Neural cell (in vitro differentiated cells): ENCODE measurements around the gene CFI. TPM values are rescaled to one million over a fixed set of nuclear protein-coding genes. Genes with fewer than 3 reads are reported as not detected.

Source experiments
- H2AFZ ChIP-seq: fragments of 200-600, 300-800 bp; sonication (generic), shearing (Covaris generic); 2 replicates; pipeline ENCODE4 v1.6.0; 2014; ENCODE audit warnings: low read depth, mild to moderate bottlenecking, antibody characterized with exemption, low read length, moderate library complexity
- H3F3A ChIP-seq: fragments of 200-600 bp; shearing (Covaris generic); 2 replicates; pipeline ENCODE4 v1.6.1; 2016; ENCODE audit warnings: mild to moderate bottlenecking, moderate library complexity, mixed read lengths, antibody characterized with exemption, low read length; ENCODE audit not compliant: insufficient read depth, poor library complexity, severe bottlenecking
- H3K27ac ChIP-seq: fragments of 200-600, 300-800 bp; sonication (generic), shearing (Covaris generic); 2 replicates; pipeline ENCODE4 v1.5.1; 2014; ENCODE audit warnings: mild to moderate bottlenecking, low read length, moderate library complexity
- H3K27me3 ChIP-seq: fragments of 300-800, 200-600 bp; sonication (generic), shearing (Covaris generic); 2 replicates; pipeline ENCODE4 v1.6.0; 2014; ENCODE audit warnings: mild to moderate bottlenecking, low read depth, low read length, moderate library complexity; ENCODE audit not compliant: insufficient read depth
- H3K36me3 ChIP-seq: fragments of 300-800, 200-600 bp; sonication (generic), shearing (Covaris generic); 2 replicates; pipeline ENCODE4 v1.5.1; 2014; ENCODE audit warnings: mild to moderate bottlenecking, antibody characterized with exemption, low read length, moderate library complexity; ENCODE audit not compliant: insufficient read depth
- H3K4me2 ChIP-seq: fragments of 300-800, 200-600 bp; sonication (generic), shearing (Covaris generic); 2 replicates; pipeline ENCODE4 v1.6.0; 2014; ENCODE audit warnings: mild to moderate bottlenecking, low read length
- H3K4me3 ChIP-seq: fragments of 300-800, 200-600 bp; sonication (generic), shearing (Covaris generic); 2 replicates; pipeline ENCODE4 v1.5.1; 2014; ENCODE audit warnings: mild to moderate bottlenecking, low read length, moderate library complexity
- H3K79me2 ChIP-seq: fragments of 200-600 bp; shearing (Covaris generic); replicated peaks from 2 replicates; pipeline ENCODE4 v1.6.0; 2014; ENCODE audit warnings: mild to moderate bottlenecking, low read length, moderate library complexity; ENCODE audit not compliant: insufficient read depth
- H3K9ac ChIP-seq: fragments of 300-800, 200-600 bp; sonication (generic), shearing (Covaris generic); 2 replicates; pipeline ENCODE4 v1.6.1; 2016; ENCODE audit warnings: mild to moderate bottlenecking, low read length, mixed read lengths
- H3K9me2 ChIP-seq: fragments of 200-600 bp; shearing (Covaris generic); 2 replicates; pipeline ENCODE4 v1.6.1; 2016; ENCODE audit warnings: mild to moderate bottlenecking, low read length, mixed read lengths; ENCODE audit not compliant: insufficient read depth
- H3K9me3 ChIP-seq: fragments of 200-600, 300-800 bp; sonication (generic), shearing (Covaris generic); 2 replicates; pipeline ENCODE4 v1.6.1; 2016; ENCODE audit warnings: mild to moderate bottlenecking, mixed run types, low read length, moderate library complexity, mixed read lengths
- H4K20me1 ChIP-seq: fragments of 200-600 bp; shearing (Covaris generic); 2 replicates; pipeline ENCODE4 v1.6.1; 2016; ENCODE audit warnings: mild to moderate bottlenecking, mixed run types; ENCODE audit not compliant: insufficient read depth
- CTCF ChIP-seq: fragments of 450-650 bp; IDR thresholded peaks from 2 replicates; pipeline ENCODE4 v1.5.1; 2014; ENCODE audit warnings: antibody characterized with exemption, mild to moderate bottlenecking, moderate library complexity; ENCODE audit not compliant: poor library complexity, severe bottlenecking
- EP300 ChIP-seq: fragments of 450-650 bp; conservative IDR thresholded peaks from 2 replicates; pipeline ENCODE4 v1.6.1; 2014; ENCODE audit warnings: antibody characterized with exemption, mild to moderate bottlenecking, moderate library complexity; ENCODE audit not compliant: poor library complexity, severe bottlenecking
- EZH2 ChIP-seq: fragments of 200-600, 300-800 bp; shearing (Covaris generic), sonication (generic); IDR thresholded peaks from 2 replicates; pipeline ENCODE4 v1.6.1; 2014; ENCODE audit warnings: antibody characterized with exemption, low read length, borderline replicate concordance, mild to moderate bottlenecking; ENCODE audit not compliant: insufficient read depth, poor library complexity, severe bottlenecking
- MXI1 ChIP-seq: fragments of 450-650 bp; conservative IDR thresholded peaks from 2 replicates; pipeline ENCODE4 v1.6.1; 2014; ENCODE audit warnings: antibody characterized with exemption, mild to moderate bottlenecking; ENCODE audit not compliant: poor library complexity, severe bottlenecking
- POLR2AphosphoS5 ChIP-seq: IDR thresholded peaks from 2 replicates; pipeline ENCODE4 v1.6.1; 2012
- RAD21 ChIP-seq: fragments of 450-650 bp; conservative IDR thresholded peaks from 2 replicates; pipeline ENCODE4 v1.6.1; 2014; ENCODE audit warnings: antibody characterized with exemption, mild to moderate bottlenecking, moderate library complexity
- REST ChIP-seq: IDR thresholded peaks from 2 replicates; pipeline ENCODE4 v1.6.1; 2012; ENCODE audit warnings: borderline replicate concordance
- SMC3 ChIP-seq: fragments of 450-650 bp; conservative IDR thresholded peaks from 2 replicates; pipeline ENCODE4 v1.6.1; 2014; ENCODE audit warnings: antibody characterized with exemption, mild to moderate bottlenecking, moderate library complexity; ENCODE audit not compliant: poor library complexity
- TAF1 ChIP-seq: IDR thresholded peaks from 2 replicates; pipeline ENCODE4 v1.6.1; 2012; ENCODE audit warnings: low read depth
- polyA plus RNA-seq: library from polyadenylated mRNA; depleted of rRNA; stranded (reverse); fragments of >200 nt; gene quantifications from 2 replicates; pipeline ENCODE4 v1.2.3, GENCODE V29; 2014

CFI gene
- polyA plus RNA-seq, 1 donor from 2014 or later = not detected

- Histone ChIP-seq H3F3A (no peaks in the 10 kb centered on the region), H3K27me3 (no peaks in the 10 kb centered on the region), H3K4me3 (no peak overlapping the region), H3K9me2 (no peaks in the 10 kb centered on the region), H2AFZ (no peak overlapping the region), H3K36me3 (no peaks in the 10 kb centered on the region), H3K4me2 (no peak overlapping the region), H4K20me1 (no peaks in the 10 kb centered on the region), H3K9ac (no peak overlapping the region), H3K79me2 (no peaks in the 10 kb centered on the region), H3K9me3 (no peaks in the 10 kb centered on the region), H3K27ac (no peak overlapping the region)
- TF ChIP-seq SMC3 (no peak), TAF1 (no peak), CTCF (no peak), EP300 (no peak), REST (no peak), MXI1 (no peak), POLR2AphosphoS5 (no peak)
Measured at GRCh38 chr4:109795059-109795458, 6.7 kb downstream of the CFI start.

- no peaks in the 10 kb centered on the region for H4K20me1 ChIP-seq
- no peaks in the 10 kb centered on the region for H3K79me2 ChIP-seq
- H3K27ac ChIP-seq = no peak overlapping the region
- no peak overlapping the region for H2AFZ ChIP-seq
- no peak overlapping the region for H3K9ac ChIP-seq
- H3K9me3 ChIP-seq = no peaks in the 10 kb centered on the region
- no peak overlapping the region for H3K4me2 ChIP-seq
- H3K36me3 ChIP-seq = no peaks in the 10 kb centered on the region
- TF ChIP-seq EP300 = no peak
- TF ChIP-seq POLR2AphosphoS5 = no peak
- TF ChIP-seq CTCF = no peak
- no peak for TF ChIP-seq SMC3
- TF ChIP-seq RAD21 = no peak
- no peak for TF ChIP-seq TAF1
- no peak for TF ChIP-seq MXI1
- TF ChIP-seq REST = no peak
- no peak for TF ChIP-seq EZH2
- no peaks in the 10 kb centered on the region for H3F3A ChIP-seq
- H3K4me3 ChIP-seq = no peak overlapping the region
- no peaks in the 10 kb centered on the region for H3K9me2 ChIP-seq
- no peaks in the 10 kb centered on the region for H3K27me3 ChIP-seq
Measured at GRCh38 chr4:109787807-109788206, 14.0 kb downstream of the CFI start.
